DMS 273 treated with DMSO at 0.1 percent for 48 hours (cell line): Measurements from ENCODE around the gene SLCO6A1.
"Not testable (repeated sequence)": the region's sequence is repeated elsewhere in the genome, so short reads cannot be mapped to it uniquely, and the experiment has no call there.

Experiments
- DNase-seq: peaks from one replicate; lab custom pipeline; 2025; lab: John Stamatoyannopoulos, UW

Gene SLCO6A1

GRCh38 chr5:102498271-102499034 is at the start of gene SLCO6A1:
Gene SLCO6A1, minus strand, starts transcription at chr5:102499001. Its CDS starts 157 bp downstream, at chr5:102498844.
- no peak for DNase-seq

- DNase-seq = no peak
These were observed 48.6 kb upstream of the SLCO6A1 start for GRCh38 chr5:102547141-102548035.

GRCh38 chr5:102545175-102545574 is 46.4 kb upstream of the SLCO6A1 start:
- peak; percentile 40 for DNase-seq

- DNase-seq = no peak
These were observed 43.3 kb upstream of the SLCO6A1 start for GRCh38 chr5:102542057-102542456.

GRCh38 chr5:102539996-102540728 is 41.4 kb upstream of the SLCO6A1 start:
- DNase-seq = peak; percentile 46

- DNase-seq = peak; percentile 56
These were observed 40.8 kb upstream of the SLCO6A1 start for GRCh38 chr5:102539562-102539961.

- no peak for DNase-seq
These were observed 38.2 kb upstream of the SLCO6A1 start for GRCh38 chr5:102537011-102537410.

GRCh38 chr5:102536323-102536928 is 37.6 kb upstream of the SLCO6A1 start:
- DNase-seq = peak; percentile 18

GRCh38 chr5:102532123-102532522 is 33.3 kb upstream of the SLCO6A1 start:
- DNase-seq = no peak

- no peak for DNase-seq
These were observed 32.7 kb upstream of the SLCO6A1 start for GRCh38 chr5:102531506-102531905.

GRCh38 chr5:102529447-102529846 is 30.6 kb upstream of the SLCO6A1 start:
- DNase-seq = no peak

- DNase-seq = no peak
These were observed 30.2 kb upstream of the SLCO6A1 start for GRCh38 chr5:102529031-102529430.

- no peak for DNase-seq
These were observed 29.8 kb upstream of the SLCO6A1 start for GRCh38 chr5:102528600-102528999.

- DNase-seq = no peak
These were observed 28.7 kb upstream of the SLCO6A1 start for GRCh38 chr5:102527547-102527946.

GRCh38 chr5:102523541-102524175 is 24.9 kb upstream of the SLCO6A1 start:
- DNase-seq = no peak

- DNase-seq = peak; percentile 74
These were observed 12.9 kb upstream of the SLCO6A1 start for GRCh38 chr5:102511666-102512065.

GRCh38 chr5:102491261-102491914 is 7.4 kb downstream of the SLCO6A1 start:
- not testable (repeated sequence) for DNase-seq

- DNase-seq = no peak
These were observed 15.1 kb downstream of the SLCO6A1 start for GRCh38 chr5:102483736-102484135.

- no peak for DNase-seq
These were observed 17.6 kb downstream of the SLCO6A1 start for GRCh38 chr5:102481054-102481715.

- no peak for DNase-seq
These were observed 45.1 kb downstream of the SLCO6A1 start for GRCh38 chr5:102453716-102454115.
